AG09319 (cell line): ENCODE data around the gene MCRIP2.

Experiments
- DNase-seq: peaks from one replicate; pipeline ENCODE4 v3.0.0-alpha.2; 2010; ENCODE audit warnings: low read depth; ENCODE audit errors: extremely low read depth
- TF ChIP-seq, protein P1 (sequence below): IDR thresholded peaks from 2 replicates; pipeline ENCODE4 v1.5.1; 2011; ENCODE audit warnings: low read depth, mild to moderate bottlenecking, inconsistent platforms, low read length, moderate library complexity

The MCRIP2 gene

DNA sequence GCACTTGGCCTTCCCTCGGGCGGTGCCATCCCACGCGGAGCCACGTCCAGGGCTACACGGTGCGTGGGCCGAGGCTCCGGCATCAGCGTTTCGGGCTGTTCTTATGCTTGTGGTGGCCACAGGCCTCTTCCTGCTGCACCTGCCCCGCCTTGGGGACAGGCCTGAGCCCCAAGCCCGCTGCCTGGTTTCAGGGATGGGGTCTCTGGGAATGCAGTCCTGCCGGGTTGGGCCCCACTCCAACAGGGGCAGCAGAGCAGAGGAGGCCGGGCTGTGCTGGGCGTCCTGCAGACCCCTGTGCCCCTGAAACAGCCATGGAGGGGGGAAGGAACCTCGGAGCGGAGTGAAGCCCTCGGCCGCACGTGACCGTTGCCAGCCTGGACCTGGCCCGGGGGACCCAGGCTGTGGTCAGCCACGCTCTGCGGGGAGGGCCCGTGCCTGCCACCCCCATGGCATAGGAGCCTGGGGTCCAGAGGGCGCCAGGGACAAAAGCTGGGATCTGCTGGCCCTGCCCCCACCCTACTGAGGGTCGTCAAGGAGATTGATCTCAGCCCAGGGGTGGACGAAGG, 11.3 kb upstream of the MCRIP2 start:
- TF ChIP-seq, protein P1, sequence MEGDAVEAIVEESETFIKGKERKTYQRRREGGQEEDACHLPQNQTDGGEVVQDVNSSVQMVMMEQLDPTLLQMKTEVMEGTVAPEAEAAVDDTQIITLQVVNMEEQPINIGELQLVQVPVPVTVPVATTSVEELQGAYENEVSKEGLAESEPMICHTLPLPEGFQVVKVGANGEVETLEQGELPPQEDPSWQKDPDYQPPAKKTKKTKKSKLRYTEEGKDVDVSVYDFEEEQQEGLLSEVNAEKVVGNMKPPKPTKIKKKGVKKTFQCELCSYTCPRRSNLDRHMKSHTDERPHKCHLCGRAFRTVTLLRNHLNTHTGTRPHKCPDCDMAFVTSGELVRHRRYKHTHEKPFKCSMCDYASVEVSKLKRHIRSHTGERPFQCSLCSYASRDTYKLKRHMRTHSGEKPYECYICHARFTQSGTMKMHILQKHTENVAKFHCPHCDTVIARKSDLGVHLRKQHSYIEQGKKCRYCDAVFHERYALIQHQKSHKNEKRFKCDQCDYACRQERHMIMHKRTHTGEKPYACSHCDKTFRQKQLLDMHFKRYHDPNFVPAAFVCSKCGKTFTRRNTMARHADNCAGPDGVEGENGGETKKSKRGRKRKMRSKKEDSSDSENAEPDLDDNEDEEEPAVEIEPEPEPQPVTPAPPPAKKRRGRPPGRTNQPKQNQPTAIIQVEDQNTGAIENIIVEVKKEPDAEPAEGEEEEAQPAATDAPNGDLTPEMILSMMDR: no peak

DNA sequence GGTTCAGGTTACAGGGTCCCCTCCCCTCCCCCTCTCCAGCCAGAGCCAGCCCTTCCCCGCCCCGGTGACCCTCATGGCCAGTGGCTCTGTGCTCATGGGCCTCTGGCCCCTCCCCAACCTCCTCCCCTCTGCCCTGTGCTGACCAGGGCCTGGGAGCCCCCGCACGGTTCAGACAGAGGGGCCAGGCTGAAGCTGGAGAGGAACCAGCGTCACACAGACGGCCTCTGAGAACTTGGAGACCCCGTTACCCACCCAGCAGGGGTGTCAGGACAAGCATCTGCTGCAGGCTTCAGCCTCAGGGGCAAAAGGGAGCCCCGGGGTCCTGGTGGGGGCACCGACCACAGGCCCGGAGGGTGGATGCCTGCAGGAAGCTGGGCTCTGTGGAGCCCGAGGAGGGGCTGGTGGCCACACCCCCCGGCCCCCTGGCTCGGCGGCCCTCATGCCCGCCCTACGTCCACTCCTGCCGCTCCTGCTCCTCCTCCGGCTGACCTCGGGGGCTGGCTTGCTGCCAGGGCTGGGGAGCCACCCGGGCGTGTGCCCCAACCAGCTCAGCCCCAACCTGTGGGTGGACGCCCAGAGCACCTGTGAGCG, 10.7 kb upstream of the MCRIP2 start, which contains the start of gene WFIKKN1:
Gene WFIKKN1 (plus strand): TSS at position 171 of the 591 bp plus-strand sequence. CDS start 269 bp downstream, at position 440.
- TF ChIP-seq, protein P1: no peak
- no peak for DNase-seq

More for the DNA sequence above, 11.3 kb upstream of the MCRIP2 start:
- DNase-seq: no peak

DNA sequence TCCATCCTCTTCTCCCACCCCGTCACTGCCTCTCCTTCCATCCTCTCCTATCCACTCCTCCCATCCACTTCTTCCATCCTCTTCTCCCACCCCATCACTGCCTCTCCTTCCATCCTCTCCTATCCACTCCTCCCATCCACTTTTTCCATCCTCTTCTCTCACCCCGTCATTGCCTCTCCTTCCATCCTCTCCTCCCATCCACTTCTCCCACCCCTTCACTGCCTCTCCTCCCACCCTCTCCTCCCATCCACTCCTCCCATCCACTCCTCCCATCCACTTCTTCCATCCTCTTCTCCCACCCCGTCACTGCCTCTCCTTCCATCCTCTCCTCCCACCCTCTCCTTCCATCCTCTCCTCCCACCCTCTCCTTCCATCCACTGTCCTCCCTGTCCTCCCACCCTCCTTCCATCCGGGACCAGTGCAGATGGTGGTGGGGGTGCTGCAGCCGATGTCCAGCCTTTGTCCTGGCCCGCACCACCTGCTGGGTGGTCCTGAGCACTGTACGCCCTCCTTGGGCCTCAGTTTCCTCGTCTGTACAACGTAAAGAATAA, 9.7 kb upstream of the MCRIP2 start:
- TF ChIP-seq, protein P1: no peak
- DNase-seq: no peak

DNA sequence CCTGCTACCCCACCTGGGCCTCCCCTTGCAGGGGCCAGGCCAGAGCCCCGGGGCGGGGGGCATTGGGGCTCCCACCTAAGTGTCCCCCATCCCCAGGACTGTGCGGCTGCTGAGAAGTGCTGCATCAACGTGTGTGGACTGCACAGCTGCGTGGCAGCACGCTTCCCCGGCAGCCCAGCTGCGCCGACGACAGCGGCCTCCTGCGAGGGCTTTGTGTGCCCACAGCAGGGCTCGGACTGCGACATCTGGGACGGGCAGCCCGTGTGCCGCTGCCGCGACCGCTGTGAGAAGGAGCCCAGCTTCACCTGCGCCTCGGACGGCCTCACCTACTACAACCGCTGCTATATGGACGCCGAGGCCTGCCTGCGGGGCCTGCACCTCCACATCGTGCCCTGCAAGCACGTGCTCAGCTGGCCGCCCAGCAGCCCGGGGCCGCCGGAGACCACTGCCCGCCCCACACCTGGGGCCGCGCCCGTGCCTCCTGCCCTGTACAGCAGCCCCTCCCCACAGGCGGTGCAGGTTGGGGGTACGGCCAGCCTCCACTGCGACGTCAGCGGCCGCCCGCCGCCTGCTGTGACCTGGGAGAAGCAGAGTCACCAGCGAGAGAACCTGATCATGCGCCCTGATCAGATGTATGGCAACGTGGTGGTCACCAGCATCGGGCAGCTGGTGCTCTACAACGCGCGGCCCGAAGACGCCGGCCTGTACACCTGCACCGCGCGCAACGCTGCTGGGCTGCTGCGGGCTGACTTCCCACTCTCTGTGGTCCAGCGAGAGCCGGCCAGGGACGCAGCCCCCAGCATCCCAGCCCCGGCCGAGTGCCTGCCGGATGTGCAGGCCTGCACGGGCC, 8.9 kb upstream of the MCRIP2 start:
- TF ChIP-seq, protein P1: no peak
- DNase-seq: no peak

DNA sequence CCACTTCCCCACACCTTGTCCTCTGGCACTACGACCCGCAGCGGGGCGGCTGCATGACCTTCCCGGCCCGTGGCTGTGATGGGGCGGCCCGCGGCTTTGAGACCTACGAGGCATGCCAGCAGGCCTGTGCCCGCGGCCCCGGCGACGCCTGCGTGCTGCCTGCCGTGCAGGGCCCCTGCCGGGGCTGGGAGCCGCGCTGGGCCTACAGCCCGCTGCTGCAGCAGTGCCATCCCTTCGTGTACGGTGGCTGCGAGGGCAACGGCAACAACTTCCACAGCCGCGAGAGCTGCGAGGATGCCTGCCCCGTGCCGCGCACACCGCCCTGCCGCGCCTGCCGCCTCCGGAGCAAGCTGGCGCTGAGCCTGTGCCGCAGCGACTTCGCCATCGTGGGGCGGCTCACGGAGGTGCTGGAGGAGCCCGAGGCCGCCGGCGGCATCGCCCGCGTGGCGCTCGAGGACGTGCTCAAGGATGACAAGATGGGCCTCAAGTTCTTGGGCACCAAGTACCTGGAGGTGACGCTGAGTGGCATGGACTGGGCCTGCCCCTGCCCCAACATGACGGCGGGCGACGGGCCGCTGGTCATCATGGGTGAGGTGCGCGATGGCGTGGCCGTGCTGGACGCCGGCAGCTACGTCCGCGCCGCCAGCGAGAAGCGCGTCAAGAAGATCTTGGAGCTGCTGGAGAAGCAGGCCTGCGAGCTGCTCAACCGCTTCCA, 8.1 kb upstream of the MCRIP2 start:
- no peak for DNase-seq
- TF ChIP-seq, protein P1: no peak

DNA sequence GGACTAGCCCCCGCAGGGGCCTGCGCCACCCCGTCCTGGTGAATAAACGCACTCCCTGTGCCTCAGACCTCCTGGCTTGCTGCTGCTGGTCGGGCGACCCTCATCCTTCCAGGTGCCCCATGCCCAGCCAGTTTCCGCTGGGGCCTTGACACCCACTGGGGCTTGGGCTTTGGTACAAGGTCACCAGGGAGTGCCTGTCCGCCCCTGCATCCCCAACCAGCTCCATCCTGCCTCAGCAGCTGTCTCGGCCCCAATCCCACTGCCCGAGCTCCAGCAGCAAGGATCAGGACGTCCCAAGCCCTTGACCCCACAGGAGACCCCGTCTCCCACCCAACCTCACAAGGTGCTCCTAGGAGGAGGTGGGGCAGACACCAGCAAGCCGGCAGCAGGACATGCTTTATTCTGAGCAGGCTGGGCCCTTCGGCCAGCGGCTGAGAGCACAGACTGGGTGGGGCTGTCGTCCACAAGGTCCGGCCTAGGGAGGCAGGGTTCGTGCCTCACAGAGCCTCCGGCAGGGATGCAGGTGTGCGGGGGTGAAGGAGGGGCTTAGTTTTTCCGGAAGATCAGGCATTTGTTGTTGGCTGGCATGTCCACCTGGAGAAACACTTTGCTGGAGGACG, 7.5 kb upstream of the MCRIP2 start:
- TF ChIP-seq, protein P1: no peak
- no peak for DNase-seq
